Fibroblast of the aortic adventitia (primary cell): ENCODE measurements around the gene PITRM1. TPM values are rescaled to one million over a fixed set of nuclear protein-coding genes. Genes with fewer than 3 reads are reported as not detected.
A peak's percentile ranks its signal among the peaks of the same experiment; 100 is the strongest.

Experiments
- DNase-seq: peaks from one replicate; pipeline ENCODE4 v3.0.0-alpha.2; 2010; ENCODE audit warnings: low read depth
- H3K4me3 ChIP-seq: 2 replicates; pipeline ENCODE4 v1.5.1; 2011; ENCODE audit warnings: low read depth, mild to moderate bottlenecking, control low read depth, low read length, moderate library complexity
- CTCF ChIP-seq: IDR thresholded peaks from 2 replicates; pipeline ENCODE4 v1.5.1; 2011; ENCODE audit warnings: mild to moderate bottlenecking, low read length, control low read depth, inconsistent platforms; ENCODE audit not compliant: insufficient read depth
- total RNA-seq: library from RNA; depleted of rRNA; stranded (reverse); fragments of >200 nt; gene quantifications from 2 replicates; pipeline ENCODE4 v1.2.3, GENCODE V29; 2012; ENCODE audit warnings: low replicate concordance

The PITRM1 gene
- total RNA-seq, 1 donor: 110 TPM

DNA sequence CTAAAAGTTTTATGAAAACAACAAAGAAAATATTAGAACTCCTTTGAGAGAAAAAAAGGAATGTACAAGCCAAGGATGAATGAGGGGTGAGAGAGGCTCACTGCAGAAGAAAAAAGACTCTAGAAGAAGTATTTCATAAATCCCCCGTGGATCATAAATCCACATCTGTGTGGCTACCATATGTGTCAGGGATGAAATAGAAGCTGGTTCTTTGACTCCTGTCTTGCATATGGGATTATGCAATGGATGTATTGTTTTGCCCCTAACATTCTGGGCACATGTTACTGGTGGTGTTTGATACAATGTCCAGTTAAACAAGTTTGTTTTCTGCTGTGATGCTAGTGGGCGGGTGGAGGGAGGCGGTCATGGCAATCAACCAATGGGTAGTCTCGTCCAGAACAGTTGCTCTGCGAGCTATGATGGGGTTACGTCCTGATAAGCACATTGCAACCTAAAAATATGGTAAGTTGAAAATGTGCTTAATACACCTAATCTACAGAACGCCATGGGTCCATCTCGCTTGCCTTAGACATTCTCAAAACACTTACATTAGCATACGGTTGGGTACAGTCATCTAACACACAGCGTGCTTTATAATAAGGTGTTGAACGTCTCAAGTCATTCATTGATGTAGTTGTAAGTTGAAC, 34.1 kb upstream of the PITRM1 start:
- no peak overlapping the region for H3K4me3 ChIP-seq
- DNase-seq: peak; percentile 23
- TF ChIP-seq CTCF: no peak

DNA sequence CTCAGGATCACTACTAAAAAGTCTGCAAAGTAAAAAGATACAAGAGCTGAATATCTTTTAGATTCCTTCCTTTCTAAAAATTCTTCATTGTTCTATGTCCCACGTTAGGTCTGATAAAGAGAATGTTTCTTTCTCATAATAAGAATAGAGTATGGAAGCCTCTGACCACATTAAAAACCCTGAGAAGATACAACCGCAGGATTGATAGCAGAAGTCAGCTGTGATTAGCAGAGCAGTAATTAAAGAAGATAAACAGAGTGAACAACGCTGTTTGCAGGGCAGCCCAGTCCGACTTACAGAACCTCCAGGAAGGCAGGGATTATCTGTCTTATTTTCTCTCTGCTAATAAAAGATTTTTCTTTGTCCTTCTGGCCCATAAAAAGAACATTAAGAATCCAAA, 31.4 kb upstream of the PITRM1 start:
- no peak for DNase-seq
- no peak overlapping the region for H3K4me3 ChIP-seq
- no peak for TF ChIP-seq CTCF

GRCh38 chr10:3203016-3203811, 30.6 kb upstream of the PITRM1 start:
- TF ChIP-seq CTCF: no peak
- no peak overlapping the region for H3K4me3 ChIP-seq
- DNase-seq: no peak

DNA sequence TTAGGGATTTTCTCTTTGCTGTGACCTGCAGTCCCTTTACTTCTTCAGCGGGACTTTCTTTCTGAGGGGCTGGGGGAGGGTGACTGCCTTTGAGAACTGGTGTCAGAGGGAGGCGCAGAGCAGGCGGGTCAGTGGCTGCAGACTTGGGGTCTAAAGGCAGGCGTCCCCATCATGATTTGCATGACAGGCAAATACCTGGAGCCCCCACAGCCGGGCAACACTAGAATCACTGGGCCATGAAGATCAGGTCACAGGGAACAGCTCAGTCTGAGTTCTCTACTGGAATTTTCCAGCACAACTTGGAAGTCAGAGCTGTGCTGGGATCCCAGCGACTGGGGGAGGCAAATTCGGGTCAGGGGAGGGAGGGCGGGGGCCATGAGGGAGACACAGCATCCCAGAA, 29.2 kb upstream of the PITRM1 start:
- H3K4me3 ChIP-seq: no peak overlapping the region
- no peak for DNase-seq
- no peak for TF ChIP-seq CTCF

DNA sequence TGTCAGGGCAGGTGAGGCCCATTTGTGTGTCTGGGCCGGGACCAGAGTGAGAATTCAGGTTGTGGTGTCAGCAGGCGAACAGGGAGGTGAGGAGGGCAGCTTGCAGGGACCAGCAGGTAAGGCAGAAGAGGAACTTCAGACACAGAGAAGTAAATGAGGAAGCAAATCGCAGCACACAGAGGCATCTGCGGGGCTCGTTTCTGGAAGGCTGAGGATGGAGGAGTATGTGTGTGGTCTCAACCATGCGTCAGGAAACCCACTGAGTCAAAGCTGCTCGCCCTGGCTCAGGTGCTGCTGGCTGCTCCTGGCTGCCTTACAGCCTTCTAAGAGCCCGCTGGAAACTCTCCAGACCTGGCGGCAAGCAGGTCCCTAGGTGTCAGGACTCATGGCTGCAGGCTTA, 26.9 kb upstream of the PITRM1 start:
- no peak for TF ChIP-seq CTCF
- H3K4me3 ChIP-seq: no peak overlapping the region
- DNase-seq: no peak

- H3K4me3 ChIP-seq: no peak overlapping the region
- TF ChIP-seq CTCF: no peak
- no peak for DNase-seq
These were observed 26.3 kb upstream of the PITRM1 start for GRCh38 chr10:3198900-3199299.
